Hepatocyte (in vitro differentiated cells): ENCODE results near the gene CHMP1B. TPM values are rescaled to one million over a fixed set of nuclear protein-coding genes. Genes with fewer than 3 reads are reported as not detected.

Source experiments
- DNase-seq: peaks from one replicate; pipeline ENCODE4 v3.0.0-alpha.2; 2016; ENCODE audit warnings: low spot score
- H2AFZ ChIP-seq: fragments of 200-600 bp; sonication (generic); 2 replicates; pipeline ENCODE4 v1.6.0; 2016; ENCODE audit warnings: antibody characterized with exemption, mild to moderate bottlenecking
- H3K27ac ChIP-seq: fragments of 200-600 bp; sonication (generic); 2 replicates; pipeline ENCODE4 v1.5.1; 2016; ENCODE audit warnings: mild to moderate bottlenecking
- H3K27me3 ChIP-seq: fragments of 200-600 bp; sonication (generic); 2 replicates; pipeline ENCODE4 v1.6.1; 2016
- H3K36me3 ChIP-seq: fragments of 200-600 bp; sonication (generic); replicated peaks from 2 replicates; pipeline ENCODE4 v1.5.1; 2016; ENCODE audit warnings: low read depth; ENCODE audit not compliant: insufficient read depth
- H3K4me1 ChIP-seq: fragments of 200-600 bp; sonication (generic); 2 replicates; pipeline ENCODE4 v1.5.1; 2016; ENCODE audit warnings: mild to moderate bottlenecking, moderate library complexity; ENCODE audit not compliant: insufficient read depth
- H3K4me2 ChIP-seq: fragments of 200-600 bp; sonication (generic); 2 replicates; pipeline ENCODE4 v1.6.0; 2016
- H3K4me3 ChIP-seq: fragments of 200-600 bp; sonication (generic); 2 replicates; pipeline ENCODE4 v1.5.1; 2016; ENCODE audit warnings: mild to moderate bottlenecking
- H3K79me2 ChIP-seq: fragments of 200-600 bp; sonication (generic); 2 replicates; pipeline ENCODE4 v1.6.0; 2017; ENCODE audit warnings: mild to moderate bottlenecking
- H3K9me2 ChIP-seq: fragments of 200-600 bp; sonication (generic); replicated peaks from 2 replicates; pipeline ENCODE4 v1.6.0; 2017; ENCODE audit warnings: mild to moderate bottlenecking; ENCODE audit not compliant: insufficient read depth
- H3K9me3 ChIP-seq: fragments of 200-600 bp; sonication (generic); 2 replicates; pipeline ENCODE4 v1.5.1; 2016; ENCODE audit warnings: low read depth, mild to moderate bottlenecking
- H4K20me1 ChIP-seq: fragments of 200-600 bp; sonication (generic); 2 replicates; pipeline ENCODE4 v1.6.0; 2016; ENCODE audit warnings: mild to moderate bottlenecking; ENCODE audit not compliant: insufficient read depth, poor library complexity, severe bottlenecking
- CTCF ChIP-seq: fragments of 200-600 bp; sonication (generic); IDR thresholded peaks from 2 replicates; pipeline ENCODE4 v1.5.1; 2016; ENCODE audit warnings: antibody characterized with exemption, mild to moderate bottlenecking; ENCODE audit not compliant: poor library complexity
- EZH2 ChIP-seq: fragments of 200-600 bp; sonication (generic); IDR thresholded peaks from 2 replicates; pipeline ENCODE4 v1.6.1; 2016; ENCODE audit warnings: antibody characterized with exemption, mild to moderate bottlenecking, borderline replicate concordance
- EZH2phosphoT487 ChIP-seq: fragments of 200-600 bp; sonication (generic); IDR thresholded peaks from one replicate; pipeline ENCODE4 v1.6.1; 2018; ENCODE audit warnings: antibody characterized with exemption, mild to moderate bottlenecking, low read depth, moderate library complexity; ENCODE audit not compliant: unreplicated experiment, severe bottlenecking
- WGBS: methylation state at CpG from one replicate; pipeline ENCODE4 v1.1.6; 2016; ENCODE audit warnings: low lambda C conversion rate; ENCODE audit errors: missing lambda C conversion rate; 5-methylcytosine and 5-hydroxymethylcytosine counted together
- polyA plus RNA-seq: library from polyadenylated mRNA; unstranded; fragments of >200 nt; fragmentation: Nextera tagmentation; extraction: Ambion mirVana; gene quantifications from 2 replicates; pipeline ENCODE4 v1.2.1, GENCODE V29; 2016
- total RNA-seq: library from RNA; depleted of rRNA; stranded (reverse); fragments of >200 nt; gene quantifications from 2 replicates; pipeline ENCODE4 v1.2.3, GENCODE V29; 2014

CHMP1B gene
- total RNA-seq (83.1 and 85.3 TPM in 2 replicates), polyA plus RNA-seq (56.6 and 70.1 TPM in 2 replicates)

- peak within 1 kb of the TSS; percentile 97 for H3K27ac ChIP-seq
- H3K4me3 ChIP-seq = peak within 1 kb of the TSS; percentile 91
- H3K4me2 ChIP-seq = peak within 1 kb of the TSS; percentile 85
- H2AFZ ChIP-seq = peak within 1 kb of the TSS; percentile 54
- peaks cover 11% of the 10 kb centered on the region for H4K20me1 ChIP-seq
- peak; percentile 99 for DNase-seq
- H3K9me2 ChIP-seq = no peaks in the 10 kb centered on the region
- WGBS = 1% methylated on average over 51 of the region's 53 CpGs
- peaks cover 2% of the 10 kb centered on the region for H3K4me1 ChIP-seq
- TF ChIP-seq CTCF (no peak), EZH2phosphoT487 (no peak), EZH2 (no peak)
- no peaks in the 10 kb centered on the region for H3K27me3 ChIP-seq
- H3K36me3 ChIP-seq = no peaks in the 10 kb centered on the region
- no peaks in the 10 kb centered on the region for H3K9me3 ChIP-seq
- H3K79me2 ChIP-seq = peaks cover 34% of the 10 kb centered on the region
Measured at GRCh38 chr18:11851146-11851805, at the start of gene CHMP1B. Gene CHMP1B, plus strand, starts transcription at chr18:11851413. Its CDS starts 99 bp downstream, at chr18:11851512.

GRCh38 chr18:11801573-11801972, 49.6 kb upstream of the CHMP1B start:
- Histone ChIP-seq H3K4me2 (no peak overlapping the region), H3K9me2 (no peaks in the 10 kb centered on the region), H3K9me3 (no peaks in the 10 kb centered on the region), H2AFZ (no peak overlapping the region), H3K27ac (no peak overlapping the region), H3K4me3 (no peak overlapping the region), H3K4me1 (peaks cover 11% of the 10 kb centered on the region), H3K27me3 (no peaks in the 10 kb centered on the region), H3K36me3 (no peaks in the 10 kb centered on the region), H4K20me1 (no peaks in the 10 kb centered on the region), H3K79me2 (no peaks in the 10 kb centered on the region)
- 95% methylated on average over 4 of the region's 4 CpGs for WGBS
- no peak for DNase-seq
- TF ChIP-seq EZH2phosphoT487 = no peak
- TF ChIP-seq CTCF = no peak
- TF ChIP-seq EZH2 = no peak

GRCh38 chr18:11802158-11802557, 49.1 kb upstream of the CHMP1B start:
- no peaks in the 10 kb centered on the region for H3K79me2 ChIP-seq
- H3K27ac ChIP-seq = no peak overlapping the region
- no peaks in the 10 kb centered on the region for H3K36me3 ChIP-seq
- no peak overlapping the region for H2AFZ ChIP-seq
- H3K9me2 ChIP-seq = no peaks in the 10 kb centered on the region
- no peak overlapping the region for H3K4me2 ChIP-seq
- WGBS = 87% methylated on average over 5 of the region's 6 CpGs
- H3K27me3 ChIP-seq = no peaks in the 10 kb centered on the region
- no peak for TF ChIP-seq EZH2
- no peak for TF ChIP-seq CTCF
- TF ChIP-seq EZH2phosphoT487 = no peak
- no peak for DNase-seq
- no peak overlapping the region for H3K4me3 ChIP-seq
- no peaks in the 10 kb centered on the region for H4K20me1 ChIP-seq
- peaks cover 11% of the 10 kb centered on the region for H3K4me1 ChIP-seq
- no peaks in the 10 kb centered on the region for H3K9me3 ChIP-seq
